ENCODE data around the gene SCAI.

Gene SCAI

GRCh38 chr9:125100822-125101221, 42.5 kb downstream of the SCAI start:
- H4K91ac ChIP-seq (ENCODE audit: low read length): no peak overlapping the region
- whole genome bisulfite sequencing: 96% methylated on average over 4 of the region's 4 CpGs
- no peak overlapping the region for H2BK5ac ChIP-seq (ENCODE audit: low read depth, low read length, poor library complexity, severe bottlenecking)
- H3K14ac ChIP-seq (ENCODE audit: low read length in 2 of 2): peak overlapping the region in 1 of 2 experiments; percentile 84
- H3K4me3 ChIP-seq (ENCODE audit: insufficient read depth in 1 of 2, low read depth in 1 of 2, low read length in 2 of 2): no peak overlapping the region
- no peak overlapping the region for H2BK12ac ChIP-seq (ENCODE audit: low read length in 2 of 2)
- no peaks in the 10 kb centered on the region for H3K27me3 ChIP-seq (ENCODE audit: control insufficient read depth in 1 of 2, insufficient read depth in 1 of 2, low read length in 2 of 2)
- H3K9me3 ChIP-seq (ENCODE audit: control insufficient read depth, low read length): no peaks in the 10 kb centered on the region
- H3K27ac ChIP-seq (ENCODE audit: low read length, poor library complexity, severe bottlenecking): no peak overlapping the region
- no peak overlapping the region for H3K4ac ChIP-seq (ENCODE audit: low read depth in 1 of 2, low read length in 2 of 2)
- H2AK5ac ChIP-seq (ENCODE audit: low read length, severe bottlenecking): no peak overlapping the region
- H3K79me1 ChIP-seq (replicated peaks; ENCODE audit: low read length, poor library complexity, severe bottlenecking): peaks cover 9% of the 10 kb centered on the region
- H2BK120ac ChIP-seq (ENCODE audit: low read depth, low read length): no peak overlapping the region
- H3K9ac ChIP-seq (ENCODE audit: low read length): no peak overlapping the region
- no peaks in the 10 kb centered on the region for H3K4me1 ChIP-seq (ENCODE audit: control insufficient read depth, insufficient read depth, low read depth, low read length)
- no peak overlapping the region for H3K18ac ChIP-seq (ENCODE audit: low read depth in 1 of 2, low read length in 2 of 2)
- H3K23ac ChIP-seq (ENCODE audit: low read length in 2 of 2): no peak overlapping the region
- no peak for DNase-seq
- no peaks in the 10 kb centered on the region for H3K36me3 ChIP-seq (ENCODE audit: control insufficient read depth in 1 of 2, insufficient read depth in 2 of 2, low read depth in 1 of 2, low read length in 2 of 2)
- H2AFZ ChIP-seq (ENCODE audit: low read depth, low read length): no peak overlapping the region
- no peak overlapping the region for H4K8ac ChIP-seq (ENCODE audit: low read length)
- no peak overlapping the region for H3K4me2 ChIP-seq (ENCODE audit: low read length, poor library complexity, severe bottlenecking)
- no peak overlapping the region for H2BK15ac ChIP-seq (ENCODE audit: low read depth, poor library complexity, severe bottlenecking)

GRCh38 chr9:125099816-125100215, 43.5 kb downstream of the SCAI start:
- H2BK120ac ChIP-seq (ENCODE audit: low read depth, low read length): no peak overlapping the region

DNA sequence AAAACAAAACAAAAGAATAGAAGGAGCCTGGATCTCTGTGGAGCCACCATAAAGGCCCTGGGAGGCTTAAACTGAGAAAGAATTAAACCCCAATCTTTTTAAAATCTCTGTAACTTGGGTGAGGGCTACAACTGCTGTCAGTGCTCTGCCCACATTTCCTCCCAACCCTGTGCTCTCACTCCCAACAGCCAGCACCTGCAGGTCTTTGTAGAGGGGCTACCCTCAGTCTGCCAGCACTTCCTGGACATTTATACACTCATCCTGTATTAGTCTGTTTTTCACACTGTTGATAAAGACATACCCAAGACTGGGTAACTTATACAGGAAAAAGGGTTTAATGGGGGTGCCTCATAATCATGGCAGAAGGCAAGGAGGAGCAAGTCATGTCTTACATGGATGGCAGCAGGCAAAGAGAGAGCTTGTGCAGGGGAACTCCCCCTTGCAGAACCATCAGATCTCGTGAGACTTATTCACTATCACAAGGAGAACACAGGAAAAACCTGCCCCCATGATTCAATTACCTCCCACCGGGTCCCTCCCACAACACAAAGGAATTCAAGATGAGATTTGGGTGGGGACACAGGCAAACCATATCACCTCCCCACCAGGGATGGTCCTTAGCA, 47.4 kb downstream of the SCAI start:
- Histone ChIP-seq H3K36me3 (ENCODE audit: control insufficient read depth in 1 of 2, insufficient read depth in 2 of 2, low read depth in 1 of 2, low read length in 2 of 2) (peaks cover 0 to 4% of the 10 kb centered on the region in 2 experiments), H3K14ac (ENCODE audit: low read length in 2 of 2) (no peak overlapping the region), H2BK15ac (ENCODE audit: low read depth, poor library complexity, severe bottlenecking) (no peak overlapping the region), H2AFZ (ENCODE audit: low read depth, low read length) (no peak overlapping the region), H2BK120ac (ENCODE audit: low read depth, low read length) (no peak overlapping the region), H3K27me3 (ENCODE audit: control insufficient read depth in 1 of 2, insufficient read depth in 1 of 2, low read length in 2 of 2) (no peaks in the 10 kb centered on the region), H4K91ac (ENCODE audit: low read length) (no peak overlapping the region), H2BK5ac (ENCODE audit: low read depth, low read length, poor library complexity, severe bottlenecking) (no peak overlapping the region), H3K18ac (ENCODE audit: low read depth in 1 of 2, low read length in 2 of 2) (no peak overlapping the region), H3K9ac (ENCODE audit: low read length) (no peak overlapping the region), H2BK12ac (ENCODE audit: low read length in 2 of 2) (no peak overlapping the region), H3K27ac (ENCODE audit: low read length, poor library complexity, severe bottlenecking) (no peak overlapping the region), H4K8ac (ENCODE audit: low read length) (no peak overlapping the region), H3K4me3 (ENCODE audit: insufficient read depth in 1 of 2, low read depth in 1 of 2, low read length in 2 of 2) (no peak overlapping the region), H3K9me3 (ENCODE audit: control insufficient read depth, low read length) (no peaks in the 10 kb centered on the region), H3K4ac (ENCODE audit: low read depth in 1 of 2, low read length in 2 of 2) (no peak overlapping the region), H3K23ac (ENCODE audit: low read length in 2 of 2) (no peak overlapping the region), H2AK5ac (ENCODE audit: low read length, severe bottlenecking) (no peak overlapping the region), H3K4me2 (ENCODE audit: low read length, poor library complexity, severe bottlenecking) (no peak overlapping the region), H3K79me1 (replicated peaks; ENCODE audit: low read length, poor library complexity, severe bottlenecking) (peaks cover 10% of the 10 kb centered on the region), H3K4me1 (ENCODE audit: control insufficient read depth, insufficient read depth, low read depth, low read length) (no peaks in the 10 kb centered on the region)
- no peak for DNase-seq
- 88% methylated on average over 1 of the region's 2 CpGs for WGBS

More at GRCh38 chr9:125099816-125100215, 43.5 kb downstream of the SCAI start:
- Histone ChIP-seq H3K9ac (ENCODE audit: low read length) (no peak overlapping the region), H3K4me2 (ENCODE audit: low read length, poor library complexity, severe bottlenecking) (no peak overlapping the region), H3K4me1 (ENCODE audit: control insufficient read depth, insufficient read depth, low read depth, low read length) (no peaks in the 10 kb centered on the region), H2BK12ac (ENCODE audit: low read length in 2 of 2) (no peak overlapping the region), H3K36me3 (ENCODE audit: control insufficient read depth in 1 of 2, insufficient read depth in 2 of 2, low read depth in 1 of 2, low read length in 2 of 2) (peaks cover 0 to 4% of the 10 kb centered on the region in 2 experiments), H4K8ac (ENCODE audit: low read length) (no peak overlapping the region), H3K4ac (ENCODE audit: low read depth in 1 of 2, low read length in 2 of 2) (no peak overlapping the region), H2AFZ (ENCODE audit: low read depth, low read length) (no peak overlapping the region), H2AK5ac (ENCODE audit: low read length, severe bottlenecking) (no peak overlapping the region), H3K23ac (ENCODE audit: low read length in 2 of 2) (no peak overlapping the region), H3K14ac (ENCODE audit: low read length in 2 of 2) (no peak overlapping the region), H3K18ac (ENCODE audit: low read depth in 1 of 2, low read length in 2 of 2) (no peak overlapping the region), H3K79me1 (replicated peaks; ENCODE audit: low read length, poor library complexity, severe bottlenecking) (peaks cover 10% of the 10 kb centered on the region), H2BK15ac (ENCODE audit: low read depth, poor library complexity, severe bottlenecking) (no peak overlapping the region), H2BK5ac (ENCODE audit: low read depth, low read length, poor library complexity, severe bottlenecking) (no peak overlapping the region), H3K27ac (ENCODE audit: low read length, poor library complexity, severe bottlenecking) (no peak overlapping the region), H3K4me3 (ENCODE audit: insufficient read depth in 1 of 2, low read depth in 1 of 2, low read length in 2 of 2) (no peak overlapping the region), H4K91ac (ENCODE audit: low read length) (no peak overlapping the region), H3K9me3 (ENCODE audit: control insufficient read depth, low read length) (no peaks in the 10 kb centered on the region), H3K27me3 (ENCODE audit: control insufficient read depth in 1 of 2, insufficient read depth in 1 of 2, low read length in 2 of 2) (no peaks in the 10 kb centered on the region)
- 96% methylated on average over 2 of the region's 3 CpGs for WGBS
- DNase-seq: no peak

DNA sequence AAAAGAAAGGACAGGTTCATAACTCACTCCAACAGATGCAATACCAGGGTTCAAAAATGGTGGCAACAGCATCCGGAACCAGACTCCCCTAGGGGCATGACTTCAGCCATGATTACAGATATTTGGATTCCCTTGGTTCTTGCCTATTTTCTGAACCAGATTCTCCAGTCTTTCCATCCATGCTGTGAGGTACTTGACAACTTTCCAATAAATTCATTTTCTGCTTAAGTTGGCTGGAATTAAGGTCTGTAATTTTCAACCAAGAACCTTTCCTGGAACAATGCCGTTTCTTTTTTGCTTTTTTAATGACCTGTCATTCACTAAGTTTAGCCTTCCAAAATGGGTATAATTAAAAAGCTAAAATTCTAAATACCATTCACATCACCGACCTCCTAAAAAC, 52.2 kb downstream of the SCAI start:
- Histone ChIP-seq H3K14ac (ENCODE audit: low read length in 2 of 2) (no peak overlapping the region), H3K4me2 (ENCODE audit: low read length, poor library complexity, severe bottlenecking) (no peak overlapping the region), H4K8ac (ENCODE audit: low read length) (no peak overlapping the region), H3K79me1 (replicated peaks; ENCODE audit: low read length, poor library complexity, severe bottlenecking) (peaks cover 5% of the 10 kb centered on the region), H3K9me3 (ENCODE audit: control insufficient read depth, low read length) (no peaks in the 10 kb centered on the region), H2AK5ac (ENCODE audit: low read length, severe bottlenecking) (no peak overlapping the region), H3K36me3 (ENCODE audit: control insufficient read depth in 1 of 2, insufficient read depth in 2 of 2, low read depth in 1 of 2, low read length in 2 of 2) (peaks cover 0 to 4% of the 10 kb centered on the region in 2 experiments), H2AFZ (ENCODE audit: low read depth, low read length) (no peak overlapping the region), H3K18ac (ENCODE audit: low read depth in 1 of 2, low read length in 2 of 2) (no peak overlapping the region), H2BK120ac (ENCODE audit: low read depth, low read length) (no peak overlapping the region), H3K23ac (ENCODE audit: low read length in 2 of 2) (no peak overlapping the region), H3K27me3 (ENCODE audit: control insufficient read depth in 1 of 2, insufficient read depth in 1 of 2, low read length in 2 of 2) (no peaks in the 10 kb centered on the region), H3K4me3 (ENCODE audit: insufficient read depth in 1 of 2, low read depth in 1 of 2, low read length in 2 of 2) (no peak overlapping the region), H3K9ac (ENCODE audit: low read length) (no peak overlapping the region), H2BK5ac (ENCODE audit: low read depth, low read length, poor library complexity, severe bottlenecking) (no peak overlapping the region), H3K4me1 (ENCODE audit: control insufficient read depth, insufficient read depth, low read depth, low read length) (no peaks in the 10 kb centered on the region), H3K27ac (ENCODE audit: low read length, poor library complexity, severe bottlenecking) (no peak overlapping the region), H3K4ac (ENCODE audit: low read depth in 1 of 2, low read length in 2 of 2) (no peak overlapping the region), H2BK15ac (ENCODE audit: low read depth, poor library complexity, severe bottlenecking) (no peak overlapping the region), H2BK12ac (ENCODE audit: low read length in 2 of 2) (no peak overlapping the region), H4K91ac (ENCODE audit: low read length) (no peak overlapping the region)
- WGBS: 96% methylated on average over 3 of the region's 3 CpGs
- DNase-seq: no peak
